SK-N-SH (cell line): ENCODE measurements around the gene UPK1A. TPM values are rescaled to one million over a fixed set of nuclear protein-coding genes. Genes with fewer than 3 reads are reported as not detected.

Source experiments
- CTCF ChIA-PET: fragments of 300-600, 350-600 bp; formaldehyde crosslinking; extraction: SDS; loops from one replicate; lab custom pipeline; 2021; lab: Yijun Ruan, JAX
- POLR2A ChIA-PET: fragments of 350-600 bp; sonication (Branson Sonifier 250); formaldehyde crosslinking; extraction: SDS; loops from one replicate; lab custom pipeline; 2020; ENCODE audit warnings: antibody characterized with exemption, inconsistent platforms; lab: Yijun Ruan, JAX
- DNase-seq: peaks from one replicate; pipeline ENCODE4 v3.0.0; 2012
- H2AFZ ChIP-seq: fragments of 200-600 bp; sonication (generic); 2 replicates; pipeline ENCODE4 v1.8.1; 2016; ENCODE audit warnings: antibody characterized with exemption, mild to moderate bottlenecking, low read depth
- H3F3A ChIP-seq: fragments of 200-600 bp; sonication (generic); replicated peaks from 2 replicates; pipeline ENCODE3; 2016; ENCODE audit warnings: antibody characterized with exemption, mild to moderate bottlenecking; ENCODE audit not compliant: insufficient read depth
- H3K27ac ChIP-seq, 2 experiments: fragments of 200-500 bp in 1 of 2; fragments of 200-600 bp in 1 of 2; sonication (Bioruptor generic) in 1 of 2; sonication (generic), shearing (Covaris generic) in 1 of 2; 2 replicates each; pipeline versions ENCODE4 v1.5.1 to v1.6.1; 2014 to 2016; ENCODE audit warnings: low read depth in 2 of 2, inconsistent platforms in 1 of 2, low read length in 1 of 2, mild to moderate bottlenecking in 1 of 2, mixed read lengths in 1 of 2
- H3K27me3 ChIP-seq: fragments of 200-600 bp; sonication (generic), shearing (Covaris generic); 2 replicates; pipeline ENCODE4 v1.6.1; 2016; ENCODE audit warnings: mixed run types; ENCODE audit not compliant: insufficient read depth
- H3K36me3 ChIP-seq, 2 experiments: fragments of 200-500 bp in 1 of 2; fragments of 200-600 bp in 1 of 2; sonication (Bioruptor generic) in 1 of 2; sonication (generic) in 1 of 2; replicated peaks in 1 of 2; 2 replicates each; pipeline versions ENCODE3 to v1.5.1; 2014 to 2016; ENCODE audit warnings: low read length in 1 of 2, mild to moderate bottlenecking in 1 of 2; ENCODE audit not compliant: insufficient read depth in 2 of 2, control insufficient read depth in 1 of 2
- H3K4me1 ChIP-seq, 2 experiments: fragments of 200-500 bp in 1 of 2; fragments of 200-600 bp in 1 of 2; sonication (Bioruptor generic) in 1 of 2; sonication (generic), shearing (Covaris generic) in 1 of 2; 2 replicates each; pipeline versions ENCODE4 v1.5.1 to v1.6.1; 2014 to 2016; ENCODE audit warnings: low read depth in 1 of 2, low read length in 1 of 2, mixed run types in 1 of 2; ENCODE audit not compliant: insufficient read depth in 2 of 2, control insufficient read depth in 1 of 2
- H3K4me2 ChIP-seq: fragments of 200-600 bp; sonication (generic), shearing (Covaris generic); 2 replicates; pipeline ENCODE4 v1.6.1; 2017; ENCODE audit warnings: mixed run types
- H3K4me3 ChIP-seq, 2 experiments: fragments of 200-500 bp in 1 of 2; fragments of 200-600 bp in 1 of 2; sonication (Bioruptor generic) in 1 of 2; sonication (generic), shearing (Covaris generic) in 1 of 2; 2 replicates each; pipeline versions ENCODE4 v1.5.1 to v1.8.1; 2014 to 2016; ENCODE audit warnings: low read depth in 2 of 2, inconsistent platforms in 1 of 2, low read length in 1 of 2, mild to moderate bottlenecking in 1 of 2, mixed read lengths in 1 of 2, moderate library complexity in 1 of 2
- H3K79me2 ChIP-seq: fragments of 200-600 bp; sonication (generic); 2 replicates; pipeline ENCODE4 v1.8.1; 2017; ENCODE audit warnings: mild to moderate bottlenecking; ENCODE audit not compliant: insufficient read depth
- H3K9ac ChIP-seq: fragments of 200-600 bp; sonication (generic); 2 replicates; pipeline ENCODE4 v1.6.1; 2017; ENCODE audit warnings: mixed run types
- H3K9me2 ChIP-seq: fragments of 200-600 bp; sonication (generic); 2 replicates; pipeline ENCODE4 v1.6.1; 2017; ENCODE audit warnings: mixed run types
- H3K9me3 ChIP-seq: fragments of 200-600 bp; sonication (generic); 2 replicates; pipeline ENCODE4 v1.6.1; 2017; ENCODE audit warnings: mixed run types, mild to moderate bottlenecking, moderate library complexity
- H4K20me1 ChIP-seq: fragments of 200-600 bp; sonication (generic); 2 replicates; pipeline ENCODE4 v1.6.1; 2017; ENCODE audit warnings: mild to moderate bottlenecking, mixed run types; ENCODE audit not compliant: insufficient read depth
- CHD2 ChIP-seq: fragments of 150-350 bp; IDR thresholded peaks from 2 replicates; pipeline ENCODE4 v1.6.1; 2018; ENCODE audit warnings: low read length; ENCODE audit not compliant: partially characterized antibody
- ELF1 ChIP-seq: IDR thresholded peaks from 2 replicates; pipeline ENCODE4 v1.4.0; 2012
- EP300 ChIP-seq, 2 experiments: IDR thresholded peaks; 2 replicates each; pipeline versions ENCODE4 v1.4.0 to v1.6.1; 2012; ENCODE audit warnings: borderline replicate concordance in 1 of 2, low read depth in 1 of 2, low read length in 1 of 2
- EZH2phosphoT487 ChIP-seq: fragments of 200-600 bp; sonication (generic); IDR thresholded peaks from 2 replicates; pipeline ENCODE4 v1.6.1; 2017; ENCODE audit warnings: low read depth, mixed run types, mild to moderate bottlenecking, antibody characterized with exemption, moderate library complexity, borderline replicate concordance
- FOXJ3 ChIP-seq: sonication (generic); formaldehyde crosslinking; IDR thresholded peaks from 2 replicates; pipeline ENCODE4 v1.5.1; 2020; ENCODE audit warnings: mild to moderate bottlenecking, missing genetic modification reagents
- FOXM1 ChIP-seq: IDR thresholded peaks from 2 replicates; pipeline ENCODE4 v1.4.0; 2012; ENCODE audit warnings: low read depth, mild to moderate bottlenecking
- GATA2 ChIP-seq: sonication (generic); formaldehyde crosslinking; IDR thresholded peaks from 2 replicates; pipeline ENCODE4 v1.5.0; 2020; ENCODE audit warnings: mild to moderate bottlenecking, missing genetic modification reagents
- JUND ChIP-seq: IDR thresholded peaks from 2 replicates; pipeline ENCODE4 v1.4.0; 2012
- MEF2A ChIP-seq: IDR thresholded peaks from 2 replicates; pipeline ENCODE4 v1.4.0; 2012; ENCODE audit warnings: low read depth, borderline replicate concordance
- NFIC ChIP-seq: IDR thresholded peaks from 2 replicates; pipeline ENCODE4 v1.4.0; 2012; ENCODE audit warnings: borderline replicate concordance
- POLR2AphosphoS5 ChIP-seq: IDR thresholded peaks from 2 replicates; pipeline ENCODE4 v1.6.1; 2012; ENCODE audit warnings: low read depth, low read length
- RAD21 ChIP-seq: IDR thresholded peaks from 2 replicates; pipeline ENCODE4 v1.6.1; 2012; ENCODE audit warnings: mild to moderate bottlenecking, low read length
- RCOR1 ChIP-seq: fragments of 150-350 bp; IDR thresholded peaks from 2 replicates; pipeline ENCODE4 v1.6.1; 2017; ENCODE audit warnings: antibody characterized with exemption, low read length
- RFX5 ChIP-seq: IDR thresholded peaks from 2 replicates; pipeline ENCODE4 v1.6.1; 2012; ENCODE audit warnings: mild to moderate bottlenecking, improper control_type of control experiment, low read length
- RXRA ChIP-seq: IDR thresholded peaks from 2 replicates; pipeline ENCODE4 v1.4.0; 2012; ENCODE audit warnings: low read depth, mild to moderate bottlenecking, borderline replicate concordance
- SMC3 ChIP-seq: IDR thresholded peaks from 2 replicates; pipeline ENCODE4 v1.6.1; 2012; ENCODE audit warnings: low read depth, low read length, improper control_type of control experiment
- TEAD4 ChIP-seq: IDR thresholded peaks from 2 replicates; pipeline ENCODE4 v1.4.0; 2012; ENCODE audit warnings: mild to moderate bottlenecking, borderline replicate concordance; ENCODE audit not compliant: insufficient read depth
- YY1 ChIP-seq: IDR thresholded peaks from 2 replicates; pipeline ENCODE4 v1.4.0; 2012; ENCODE audit warnings: low read depth, mild to moderate bottlenecking
- WGBS: methylation state at CpG from one replicate; pipeline ENCODE4 v1.1.6; 2017; ENCODE audit warnings: low lambda C conversion rate; 5-methylcytosine and 5-hydroxymethylcytosine counted together
- polyA plus RNA-seq, 3 experiments: library from polyadenylated mRNA; depleted of rRNA; stranded (reverse); fragments of >200 nt; gene quantifications; 2 replicates each; pipeline ENCODE4 v1.2.3, GENCODE V29; 2012
- TF ChIP-seq, protein P1 (sequence below): fragments of 150-350 bp; IDR thresholded peaks from 2 replicates; pipeline ENCODE4 v1.6.1; 2017; ENCODE audit warnings: antibody characterized with exemption, low read length, low read depth, borderline replicate concordance
- TF ChIP-seq, protein P2 (sequence below): fragments of 150-350 bp; IDR thresholded peaks from 2 replicates; pipeline ENCODE4 v1.6.1; 2016; ENCODE audit warnings: mild to moderate bottlenecking, low read depth, low read length
- TF ChIP-seq, protein P3 (sequence below): IDR thresholded peaks from 2 replicates; pipeline ENCODE4 v1.6.1; 2012; ENCODE audit warnings: mild to moderate bottlenecking, low read depth, low read length, moderate library complexity
- TF ChIP-seq, protein P4 (sequence below): IDR thresholded peaks from 2 replicates; pipeline ENCODE4 v1.4.0; 2012; ENCODE audit warnings: low read depth

The UPK1A gene
- polyA plus RNA-seq, 1 of the 3 experiments (the other 2 are of a cell fraction) = 0.16 TPM

DNA sequence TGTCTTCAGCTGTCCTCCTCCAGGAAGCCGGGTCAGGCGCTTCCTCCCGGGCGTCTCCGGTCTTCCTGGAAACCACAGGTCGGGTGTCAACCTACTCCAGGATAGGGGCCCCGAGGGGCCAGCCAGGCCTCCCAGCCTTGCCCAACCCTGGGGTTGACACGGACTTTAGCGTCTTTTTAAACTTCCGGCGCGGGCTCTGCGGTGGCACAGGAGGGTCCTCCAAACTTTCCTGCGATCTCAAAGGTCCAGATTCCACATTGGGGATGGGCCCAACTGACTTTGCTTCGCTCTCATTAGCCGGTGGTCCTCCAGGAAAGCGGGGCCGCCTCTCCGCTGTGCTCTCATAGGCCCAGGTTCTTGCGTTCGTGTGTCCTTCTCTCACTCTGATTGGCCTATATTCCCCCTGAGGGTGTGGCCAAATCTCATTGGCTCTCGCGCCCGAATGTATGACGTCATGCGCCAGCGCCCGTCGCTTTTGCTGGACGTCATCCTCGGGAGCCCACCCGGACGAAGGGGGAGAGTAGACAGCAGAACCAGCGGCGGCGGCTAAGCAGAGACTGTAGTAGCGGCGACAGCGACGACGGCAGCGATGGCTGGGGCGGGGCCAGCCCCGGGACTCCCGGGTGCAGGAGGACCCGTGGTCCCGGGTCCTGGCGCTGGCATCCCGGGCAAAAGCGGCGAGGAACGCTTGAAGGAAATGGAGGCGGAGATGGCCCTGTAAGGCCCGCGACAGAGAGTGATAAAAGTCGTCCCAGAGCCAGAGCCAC, 37.6 kb upstream of the UPK1A start, which contains the start of gene RBM42 (continued):
- TF ChIP-seq, protein P1, sequence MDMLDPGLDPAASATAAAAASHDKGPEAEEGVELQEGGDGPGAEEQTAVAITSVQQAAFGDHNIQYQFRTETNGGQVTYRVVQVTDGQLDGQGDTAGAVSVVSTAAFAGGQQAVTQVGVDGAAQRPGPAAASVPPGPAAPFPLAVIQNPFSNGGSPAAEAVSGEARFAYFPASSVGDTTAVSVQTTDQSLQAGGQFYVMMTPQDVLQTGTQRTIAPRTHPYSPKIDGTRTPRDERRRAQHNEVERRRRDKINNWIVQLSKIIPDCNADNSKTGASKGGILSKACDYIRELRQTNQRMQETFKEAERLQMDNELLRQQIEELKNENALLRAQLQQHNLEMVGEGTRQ = no peak
- TF ChIP-seq RAD21 = no peak
- no peak for TF ChIP-seq FOXJ3
- TF ChIP-seq GATA2 (CRISPR knock-in tag) = no peak
- peak; percentile 91 for TF ChIP-seq RFX5
- TF ChIP-seq EP300 (IDR thresholded peaks at IDR 0.05; ENCODE audit: borderline replicate concordance in 1 of 2, low read depth in 1 of 2, low read length in 1 of 2) = no peak
- TF ChIP-seq, protein P2, sequence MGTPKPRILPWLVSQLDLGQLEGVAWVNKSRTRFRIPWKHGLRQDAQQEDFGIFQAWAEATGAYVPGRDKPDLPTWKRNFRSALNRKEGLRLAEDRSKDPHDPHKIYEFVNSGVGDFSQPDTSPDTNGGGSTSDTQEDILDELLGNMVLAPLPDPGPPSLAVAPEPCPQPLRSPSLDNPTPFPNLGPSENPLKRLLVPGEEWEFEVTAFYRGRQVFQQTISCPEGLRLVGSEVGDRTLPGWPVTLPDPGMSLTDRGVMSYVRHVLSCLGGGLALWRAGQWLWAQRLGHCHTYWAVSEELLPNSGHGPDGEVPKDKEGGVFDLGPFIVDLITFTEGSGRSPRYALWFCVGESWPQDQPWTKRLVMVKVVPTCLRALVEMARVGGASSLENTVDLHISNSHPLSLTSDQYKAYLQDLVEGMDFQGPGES = peak; percentile 86
- no peak for TF ChIP-seq JUND
- TF ChIP-seq, protein P3, sequence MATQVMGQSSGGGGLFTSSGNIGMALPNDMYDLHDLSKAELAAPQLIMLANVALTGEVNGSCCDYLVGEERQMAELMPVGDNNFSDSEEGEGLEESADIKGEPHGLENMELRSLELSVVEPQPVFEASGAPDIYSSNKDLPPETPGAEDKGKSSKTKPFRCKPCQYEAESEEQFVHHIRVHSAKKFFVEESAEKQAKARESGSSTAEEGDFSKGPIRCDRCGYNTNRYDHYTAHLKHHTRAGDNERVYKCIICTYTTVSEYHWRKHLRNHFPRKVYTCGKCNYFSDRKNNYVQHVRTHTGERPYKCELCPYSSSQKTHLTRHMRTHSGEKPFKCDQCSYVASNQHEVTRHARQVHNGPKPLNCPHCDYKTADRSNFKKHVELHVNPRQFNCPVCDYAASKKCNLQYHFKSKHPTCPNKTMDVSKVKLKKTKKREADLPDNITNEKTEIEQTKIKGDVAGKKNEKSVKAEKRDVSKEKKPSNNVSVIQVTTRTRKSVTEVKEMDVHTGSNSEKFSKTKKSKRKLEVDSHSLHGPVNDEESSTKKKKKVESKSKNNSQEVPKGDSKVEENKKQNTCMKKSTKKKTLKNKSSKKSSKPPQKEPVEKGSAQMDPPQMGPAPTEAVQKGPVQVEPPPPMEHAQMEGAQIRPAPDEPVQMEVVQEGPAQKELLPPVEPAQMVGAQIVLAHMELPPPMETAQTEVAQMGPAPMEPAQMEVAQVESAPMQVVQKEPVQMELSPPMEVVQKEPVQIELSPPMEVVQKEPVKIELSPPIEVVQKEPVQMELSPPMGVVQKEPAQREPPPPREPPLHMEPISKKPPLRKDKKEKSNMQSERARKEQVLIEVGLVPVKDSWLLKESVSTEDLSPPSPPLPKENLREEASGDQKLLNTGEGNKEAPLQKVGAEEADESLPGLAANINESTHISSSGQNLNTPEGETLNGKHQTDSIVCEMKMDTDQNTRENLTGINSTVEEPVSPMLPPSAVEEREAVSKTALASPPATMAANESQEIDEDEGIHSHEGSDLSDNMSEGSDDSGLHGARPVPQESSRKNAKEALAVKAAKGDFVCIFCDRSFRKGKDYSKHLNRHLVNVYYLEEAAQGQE = peak; percentile 31; the same call in 1 of the 2 replicates
- TF ChIP-seq, protein P4, sequence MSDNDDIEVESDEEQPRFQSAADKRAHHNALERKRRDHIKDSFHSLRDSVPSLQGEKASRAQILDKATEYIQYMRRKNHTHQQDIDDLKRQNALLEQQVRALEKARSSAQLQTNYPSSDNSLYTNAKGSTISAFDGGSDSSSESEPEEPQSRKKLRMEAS = peak; percentile 6; the same call in 1 of the 2 replicates
- no peak for TF ChIP-seq MEF2A
- TF ChIP-seq EZH2phosphoT487 = no peak
- TF ChIP-seq TEAD4 = no peak
- TF ChIP-seq, all 33 proteins: peak for 13

DNA sequence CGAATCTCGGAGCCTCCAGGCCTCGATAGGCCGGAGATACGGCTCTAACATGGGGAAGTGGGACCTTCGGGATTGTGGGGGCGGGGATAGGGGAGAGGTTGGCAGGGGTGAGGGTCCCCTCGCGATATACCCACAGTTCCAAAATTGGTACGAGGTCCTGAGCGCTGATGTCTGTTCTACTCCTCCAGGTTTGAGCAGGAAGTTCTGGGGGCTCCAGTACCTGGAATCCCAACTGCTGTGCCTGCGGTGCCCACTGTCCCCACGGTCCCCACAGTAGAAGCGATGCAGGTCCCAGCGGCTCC, 37.0 kb upstream of the UPK1A start:
- Histone ChIP-seq H3K9ac (peak overlapping the region; percentile 92), H3K36me3 (peaks cover 22 to 26% of the 10 kb centered on the region in 2 experiments), H3K27me3 (no peaks in the 10 kb centered on the region), H3K79me2 (peaks cover 17% of the 10 kb centered on the region), H3K4me2 (peak overlapping the region; percentile 100), H3K9me2 (no peaks in the 10 kb centered on the region), H3K27ac (peak overlapping the region; percentile 6 to 52; a peak in 2 of 4 replicates), H3K4me1 (peaks cover 0 to 12% of the 10 kb centered on the region in 2 experiments; a peak in 2 of 4 replicates), H2AFZ (peak overlapping the region; percentile 66; the same call in 1 of the 2 replicates), H3K4me3 (peak overlapping the region; percentile 86 to 96), H4K20me1 (no peaks in the 10 kb centered on the region), H3K9me3 (no peaks in the 10 kb centered on the region), H3F3A (peaks cover 9% of the 10 kb centered on the region)
- WGBS = 3% methylated on average over 15 of the region's 15 CpGs
- DNase-seq = no peak
- ChIA-PET POLR2A (no interaction called here), CTCF (no interaction called here)
- TF ChIP-seq RCOR1 = no peak
- TF ChIP-seq RFX5 = no peak
- no peak for TF ChIP-seq CHD2
- no peak for TF ChIP-seq NFIC
- TF ChIP-seq RXRA = no peak
- no peak for TF ChIP-seq GATA2 (CRISPR knock-in tag)
- no peak for TF ChIP-seq YY1
- no peak for TF ChIP-seq POLR2AphosphoS5
- no peak for TF ChIP-seq ELF1
- TF ChIP-seq MEF2A = no peak
- TF ChIP-seq EP300 (IDR thresholded peaks at IDR 0.05; ENCODE audit: borderline replicate concordance in 1 of 2, low read depth in 1 of 2, low read length in 1 of 2) = no peak
- TF ChIP-seq FOXM1 = no peak
- no peak for TF ChIP-seq SMC3
